DMS79 (cell line): Measurements from ENCODE around the gene NUDT14.

ENCODE experiments used
- DNase-seq: peaks from one replicate; lab custom pipeline; 2025; lab: John Stamatoyannopoulos, UW

NUDT14 gene

GRCh38 chr14:105159344-105159743 is 21.8 kb downstream of the NUDT14 start:
- DNase-seq, result no peak

- no peak for DNase-seq
Observed at GRCh38 chr14:105158794-105159193, 22.3 kb downstream of the NUDT14 start.

- DNase-seq, result no peak
Observed at GRCh38 chr14:105157872-105158271, 23.2 kb downstream of the NUDT14 start.

GRCh38 chr14:105156414-105157375 is 24.4 kb downstream of the NUDT14 start:
- DNase-seq, result no peak

- DNase-seq, result no peak
Observed at GRCh38 chr14:105155681-105156413, 25.3 kb downstream of the NUDT14 start.

GRCh38 chr14:105155071-105155651 is 26.0 kb downstream of the NUDT14 start:
- no peak for DNase-seq

GRCh38 chr14:105154476-105154871 is 26.6 kb downstream of the NUDT14 start:
- DNase-seq, result no peak

- DNase-seq, result no peak
Observed at GRCh38 chr14:105153739-105154475, 27.2 kb downstream of the NUDT14 start.

- no peak for DNase-seq
Observed at GRCh38 chr14:105153331-105153731, 27.8 kb downstream of the NUDT14 start.

GRCh38 chr14:105152794-105153241 is 28.3 kb downstream of the NUDT14 start:
- DNase-seq, result no peak

GRCh38 chr14:105151838-105152793 is 29.0 kb downstream of the NUDT14 start:
- no peak for DNase-seq

GRCh38 chr14:105151084-105151837 is 29.9 kb downstream of the NUDT14 start:
- no peak for DNase-seq

- no peak for DNase-seq
Observed at GRCh38 chr14:105150368-105151083, 30.6 kb downstream of the NUDT14 start.

- DNase-seq, result no peak
Observed at GRCh38 chr14:105150026-105150367, 31.1 kb downstream of the NUDT14 start.

- DNase-seq, result no peak
Observed at GRCh38 chr14:105149146-105149781, 31.8 kb downstream of the NUDT14 start.

- DNase-seq, result no peak
Observed at GRCh38 chr14:105148604-105149145, 32.4 kb downstream of the NUDT14 start.

GRCh38 chr14:105147671-105148603 is 33.2 kb downstream of the NUDT14 start:
- no peak for DNase-seq
